BJ (cell line): Measurements from ENCODE around the gene PRSS57. TPM values are rescaled to one million over a fixed set of nuclear protein-coding genes. Genes with fewer than 3 reads are reported as not detected.
"Not testable (repeated sequence)": the region's sequence is repeated elsewhere in the genome, so short reads cannot be mapped to it uniquely, and the experiment has no call there.

ENCODE experiments used
- CTCF ChIA-PET: fragments of 350-600 bp; formaldehyde crosslinking; extraction: SDS; loops from one replicate; lab custom pipeline; 2021; ENCODE audit warnings: antibody characterized with exemption, inconsistent platforms; lab: Yijun Ruan, JAX
- POLR2A ChIA-PET: fragments of 300-600 bp; sonication (Branson Sonifier 250); formaldehyde crosslinking; extraction: SDS; loops from one replicate; lab custom pipeline; 2021; ENCODE audit warnings: antibody characterized with exemption; lab: Charles Lee
- DNase-seq: peaks from one replicate; pipeline ENCODE4 v3.0.0-alpha.2; 2011; ENCODE audit warnings: low read depth
- H3K27me3 ChIP-seq: 2 replicates; pipeline ENCODE4 v1.6.0; 2011; ENCODE audit warnings: low read length; ENCODE audit not compliant: control insufficient read depth, insufficient read depth
- H3K36me3 ChIP-seq: 2 replicates; pipeline ENCODE4 v1.5.1; 2011; ENCODE audit warnings: low read length; ENCODE audit not compliant: control insufficient read depth, insufficient read depth
- H3K4me3 ChIP-seq: 2 replicates; pipeline ENCODE4 v1.5.1; 2011; ENCODE audit warnings: low read depth, mild to moderate bottlenecking, control low read depth, low read length
- polyA plus RNA-seq: library from polyadenylated mRNA; depleted of rRNA; stranded (reverse); fragments of >200 nt; gene quantifications from 2 replicates; pipeline ENCODE4 v1.2.3, GENCODE V29; 2011
- TF ChIP-seq, protein P1 (sequence below): IDR thresholded peaks from 2 replicates; pipeline ENCODE4 v1.5.1; 2011; ENCODE audit warnings: low read depth, mild to moderate bottlenecking, control low read depth, inconsistent platforms, low read length, moderate library complexity; ENCODE audit not compliant: insufficient read depth

PRSS57 gene
- polyA plus RNA-seq, 1 experiment: not detected

DNA sequence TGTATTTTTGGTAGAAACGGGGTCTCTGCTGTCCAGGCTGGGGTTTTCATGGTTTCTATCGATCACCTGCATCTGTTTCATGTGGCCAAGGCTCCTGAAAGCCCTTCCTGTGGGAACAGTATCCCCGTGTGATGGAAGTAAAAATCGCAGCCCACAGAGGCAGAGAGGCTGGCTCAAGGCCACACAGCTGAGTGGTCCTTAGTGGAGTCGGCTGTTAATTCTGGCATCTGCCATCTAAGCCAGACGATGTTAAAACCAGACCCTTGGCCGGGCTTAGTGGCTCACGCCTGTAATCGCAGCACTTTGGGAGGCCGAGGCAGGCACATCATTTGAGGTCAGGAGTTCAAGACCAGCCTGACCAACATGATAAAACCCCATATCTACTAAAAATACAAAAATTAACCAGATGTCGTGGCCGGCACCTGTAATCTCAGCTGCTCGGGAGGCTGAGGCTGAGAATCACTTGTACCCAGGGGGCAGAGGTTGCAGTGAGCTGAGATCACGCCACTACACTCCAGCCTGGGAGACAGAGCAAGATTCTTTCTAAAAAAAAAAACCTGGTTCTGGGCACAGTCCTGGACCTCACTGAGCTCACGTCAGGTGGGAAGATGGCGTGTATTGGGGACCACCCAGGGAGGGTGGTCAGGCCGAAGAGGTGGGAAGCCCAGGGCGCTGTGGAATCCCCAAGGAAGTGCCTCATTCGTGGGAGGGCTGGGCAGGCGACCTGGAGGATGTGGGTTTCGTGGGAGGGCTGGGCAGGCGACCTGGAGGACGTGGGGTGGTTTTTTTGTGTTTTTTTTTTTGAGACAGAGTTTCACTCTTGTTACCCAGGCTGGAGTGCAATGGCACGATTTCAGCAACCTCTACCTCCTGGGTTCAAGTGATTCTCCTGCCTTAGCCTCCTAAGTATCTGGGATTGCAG is 37.2 kb upstream of the PRSS57 start:
- H3K27me3 ChIP-seq: no peaks in the 10 kb centered on the region
- CTCF ChIA-PET: interaction anchor here (1.3 to 1.9 kb wide), 2 partner anchors 69 to 148 kb away, joined by 4 to 7 read pairs; partner anchors contain the start of gene RNF126
- no peaks in the 10 kb centered on the region for H3K36me3 ChIP-seq
- POLR2A ChIA-PET: no interaction called here
- TF ChIP-seq, protein P1, sequence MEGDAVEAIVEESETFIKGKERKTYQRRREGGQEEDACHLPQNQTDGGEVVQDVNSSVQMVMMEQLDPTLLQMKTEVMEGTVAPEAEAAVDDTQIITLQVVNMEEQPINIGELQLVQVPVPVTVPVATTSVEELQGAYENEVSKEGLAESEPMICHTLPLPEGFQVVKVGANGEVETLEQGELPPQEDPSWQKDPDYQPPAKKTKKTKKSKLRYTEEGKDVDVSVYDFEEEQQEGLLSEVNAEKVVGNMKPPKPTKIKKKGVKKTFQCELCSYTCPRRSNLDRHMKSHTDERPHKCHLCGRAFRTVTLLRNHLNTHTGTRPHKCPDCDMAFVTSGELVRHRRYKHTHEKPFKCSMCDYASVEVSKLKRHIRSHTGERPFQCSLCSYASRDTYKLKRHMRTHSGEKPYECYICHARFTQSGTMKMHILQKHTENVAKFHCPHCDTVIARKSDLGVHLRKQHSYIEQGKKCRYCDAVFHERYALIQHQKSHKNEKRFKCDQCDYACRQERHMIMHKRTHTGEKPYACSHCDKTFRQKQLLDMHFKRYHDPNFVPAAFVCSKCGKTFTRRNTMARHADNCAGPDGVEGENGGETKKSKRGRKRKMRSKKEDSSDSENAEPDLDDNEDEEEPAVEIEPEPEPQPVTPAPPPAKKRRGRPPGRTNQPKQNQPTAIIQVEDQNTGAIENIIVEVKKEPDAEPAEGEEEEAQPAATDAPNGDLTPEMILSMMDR: no peak
- DNase-seq: no peak
- no peak overlapping the region for H3K4me3 ChIP-seq

DNA sequence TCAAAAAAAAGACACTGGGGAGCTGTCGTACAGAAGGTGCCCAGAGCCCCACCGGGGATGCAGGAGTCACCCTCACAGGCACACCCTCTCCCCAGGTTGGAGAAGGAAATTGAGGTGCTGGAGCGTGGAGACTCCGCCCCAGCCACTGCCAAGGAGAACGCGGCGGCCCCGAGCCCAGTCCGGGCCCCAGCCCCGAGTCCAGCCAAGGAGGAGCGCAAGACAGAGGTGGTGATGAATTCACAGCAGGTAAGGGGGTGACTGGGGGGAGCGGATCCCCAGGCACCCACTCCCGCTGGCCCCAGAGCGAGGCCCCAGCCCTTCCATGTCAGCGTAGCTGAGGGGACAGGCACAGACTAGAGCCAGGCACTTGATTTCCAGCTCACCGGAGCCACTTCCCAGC is 35.7 kb upstream of the PRSS57 start:
- POLR2A ChIA-PET: no interaction called here
- CTCF ChIA-PET: interaction anchor here (0.9 to 1.9 kb wide), 3 partner anchors 13 to 147 kb away, joined by 3 to 4 read pairs (median 3); no protein-coding TSS in a partner anchor
- no peak for DNase-seq
- TF ChIP-seq, protein P1: no peak
- H3K4me3 ChIP-seq: no peak overlapping the region
- no peaks in the 10 kb centered on the region for H3K36me3 ChIP-seq
- no peaks in the 10 kb centered on the region for H3K27me3 ChIP-seq

DNA sequence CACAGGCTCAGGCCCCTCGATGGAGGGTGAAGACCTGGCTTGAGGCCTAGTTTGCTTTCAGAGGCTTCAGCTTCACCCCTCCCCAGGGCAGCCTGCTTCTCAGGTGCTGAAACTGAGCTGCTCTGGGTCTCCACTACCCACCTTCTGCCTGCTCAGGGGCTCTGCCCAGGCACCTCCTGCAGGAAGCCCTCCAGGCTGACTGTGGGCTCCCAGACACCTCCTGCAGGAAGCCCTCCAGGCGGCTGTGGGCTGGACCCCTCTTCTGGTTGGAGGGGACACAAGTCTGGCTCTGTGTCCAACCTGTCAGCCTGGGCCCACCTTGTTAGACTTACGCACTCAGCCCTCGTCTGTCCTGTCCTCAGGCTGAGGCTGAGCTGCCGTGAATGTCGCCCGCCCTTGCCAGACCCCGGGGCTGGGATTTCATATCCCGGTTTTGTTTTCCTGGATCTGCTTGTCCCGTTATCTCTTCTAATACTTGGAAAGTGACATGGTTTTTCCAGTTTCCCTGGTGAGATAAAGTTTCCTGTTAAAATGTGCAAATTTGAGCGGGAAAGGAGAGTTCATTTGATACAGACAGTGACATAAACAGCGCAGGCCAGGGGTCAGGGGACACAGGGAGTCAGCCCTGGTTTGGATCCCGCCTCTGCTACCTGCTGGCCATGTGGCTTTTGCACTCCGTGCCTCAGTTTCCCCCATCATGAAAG is 34.9 kb upstream of the PRSS57 start:
- CTCF ChIA-PET: interaction anchor here (0.9 to 1.9 kb wide), 3 partner anchors 13 to 146 kb away, joined by 3 to 4 read pairs (median 3); no protein-coding TSS in a partner anchor
- no peak overlapping the region for H3K4me3 ChIP-seq
- POLR2A ChIA-PET: no interaction called here
- no peak for DNase-seq
- TF ChIP-seq, protein P1: no peak
- no peaks in the 10 kb centered on the region for H3K36me3 ChIP-seq
- H3K27me3 ChIP-seq: no peaks in the 10 kb centered on the region

DNA sequence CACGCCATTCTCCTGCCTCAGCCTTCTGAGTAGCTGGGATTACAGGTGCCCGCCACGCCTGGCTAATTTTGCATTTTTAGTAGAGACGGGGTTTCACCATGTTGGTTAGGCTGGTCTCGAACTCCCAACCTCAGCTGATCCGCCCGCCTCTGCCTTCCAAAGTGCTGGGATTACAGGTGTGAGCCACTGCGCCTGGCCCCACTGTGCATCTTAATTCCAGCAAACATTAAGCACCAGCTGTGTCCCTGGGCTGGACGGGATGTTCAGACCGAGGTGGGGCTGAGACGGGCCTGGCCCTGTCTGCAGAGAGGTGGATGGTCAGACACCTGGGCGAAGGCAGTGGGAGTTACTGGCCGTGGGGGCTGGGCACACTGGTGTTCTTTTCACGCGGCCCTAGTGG is 34.3 kb upstream of the PRSS57 start:
- DNase-seq, POLR2A ChIA-PET, H3K36me3 ChIP-seq, CTCF ChIA-PET, H3K27me3 ChIP-seq, H3K4me3 ChIP-seq: not testable (repeated sequence)

DNA sequence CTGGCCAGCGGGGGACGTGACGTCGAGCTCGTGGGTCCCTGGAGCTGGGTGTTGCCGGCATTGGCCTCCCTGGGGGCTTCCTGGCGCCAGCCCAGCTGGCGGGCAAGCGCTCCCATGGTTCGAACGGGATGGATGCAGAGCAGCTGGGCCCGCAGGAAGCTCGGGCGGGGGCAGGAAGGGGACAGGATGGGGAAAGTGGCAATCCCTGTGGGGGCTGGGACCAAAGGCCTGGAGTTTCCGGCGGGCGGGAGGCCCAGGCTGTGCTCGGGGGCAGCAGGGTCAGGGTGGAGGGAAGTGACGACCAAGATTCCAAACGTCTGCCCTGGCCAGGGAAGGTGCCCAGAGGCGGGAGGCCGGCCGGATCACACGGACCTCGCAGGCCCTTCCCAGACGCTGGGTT is 32.8 kb upstream of the PRSS57 start:
- Histone ChIP-seq H3K36me3 (no peaks in the 10 kb centered on the region), H3K4me3 (no peak overlapping the region), H3K27me3 (no peaks in the 10 kb centered on the region)
- ChIA-PET CTCF (interaction anchor here (1.0 kb wide), 1 partner anchor 64 kb away, joined by 3 read pairs; no protein-coding TSS in a partner anchor), POLR2A (no interaction called here)
- no peak for DNase-seq
- TF ChIP-seq, protein P1: no peak
